Stimulated activated CD8-positive, alpha-beta memory T cell treated with anti-CD3 and anti-CD28 coated beads, Interleukin-15, amount 100 ng/mL, for 48 hours (primary cell): ENCODE results near the gene MYZAP.

Experiments used
- DNase-seq, 2 donors: peaks; one replicate each; pipeline ENCODE4 v3.0.0-alpha.2; 2020; ENCODE audit warnings: low read depth in 2 of 2

MYZAP gene

DNA sequence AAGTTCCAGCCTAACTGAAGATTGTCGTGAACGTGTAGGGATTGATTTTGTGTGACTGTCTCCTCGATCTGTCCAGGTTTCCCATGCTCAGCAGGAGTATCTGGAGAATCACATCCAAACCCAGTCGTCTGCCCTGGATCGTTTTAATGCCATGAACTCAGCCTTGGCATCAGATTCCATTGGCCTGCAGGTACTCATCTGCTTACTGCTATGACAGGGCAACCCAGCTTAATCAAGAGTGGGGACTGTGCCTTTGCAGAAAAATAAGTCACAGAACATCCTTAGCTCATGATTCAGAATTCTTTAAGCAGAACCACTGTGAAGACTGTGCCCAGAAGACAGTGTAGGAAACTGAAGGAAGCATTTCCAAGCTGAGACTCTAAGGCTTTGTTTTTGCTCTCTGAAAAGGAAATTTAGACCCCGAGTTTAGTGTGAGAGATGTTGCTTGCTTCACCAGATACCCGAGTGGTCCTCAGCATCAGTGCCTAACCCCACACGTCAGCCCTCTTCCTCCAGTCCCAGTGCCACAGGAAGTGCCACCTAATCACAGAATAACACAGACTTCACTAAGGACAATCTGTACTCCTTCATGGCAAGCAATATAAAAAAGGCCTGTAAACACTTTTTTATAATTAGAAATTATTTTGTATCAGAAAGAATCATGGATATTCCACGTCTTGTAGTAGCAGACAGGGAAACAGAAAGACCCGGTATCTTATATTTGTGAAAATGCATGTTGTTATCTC, 34.2 kb downstream of the MYZAP start:
- no peak for DNase-seq

DNA sequence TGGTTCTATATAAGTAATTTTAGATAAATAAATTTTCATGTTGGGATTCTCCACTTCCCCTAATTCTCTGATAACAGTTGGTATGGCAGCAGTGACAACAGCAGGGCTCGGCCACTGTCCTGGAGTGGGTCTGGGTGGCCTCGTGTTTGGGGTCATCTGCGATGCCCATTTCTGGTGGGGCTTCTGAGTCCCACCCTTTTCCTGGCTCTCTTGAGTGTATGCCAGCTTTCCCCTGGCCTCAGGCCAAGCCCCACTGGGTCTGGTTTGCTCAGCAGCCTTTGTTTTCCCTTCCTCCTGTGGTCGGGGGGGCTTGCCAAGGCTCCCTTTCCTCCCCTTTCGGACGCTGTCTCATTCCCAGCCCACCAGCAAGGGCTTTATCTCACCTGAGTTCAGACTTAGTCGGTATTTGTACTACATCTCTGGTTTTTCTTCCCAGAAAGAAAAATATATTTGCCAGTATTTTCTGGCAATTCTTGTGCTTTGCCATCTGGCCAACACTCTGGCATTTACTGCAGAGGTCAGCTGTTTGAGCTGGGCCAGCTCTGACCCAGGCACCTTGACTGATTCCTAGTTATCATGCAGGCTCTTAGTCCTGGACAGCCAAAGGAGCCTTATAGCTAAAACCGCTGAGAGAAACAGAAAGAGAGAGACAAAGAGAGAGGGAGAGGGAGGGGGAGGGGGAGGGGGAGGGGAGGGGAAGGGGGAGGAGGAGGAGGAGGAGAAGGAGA, 35.2 kb downstream of the MYZAP start:
- DNase-seq, result no peak

DNA sequence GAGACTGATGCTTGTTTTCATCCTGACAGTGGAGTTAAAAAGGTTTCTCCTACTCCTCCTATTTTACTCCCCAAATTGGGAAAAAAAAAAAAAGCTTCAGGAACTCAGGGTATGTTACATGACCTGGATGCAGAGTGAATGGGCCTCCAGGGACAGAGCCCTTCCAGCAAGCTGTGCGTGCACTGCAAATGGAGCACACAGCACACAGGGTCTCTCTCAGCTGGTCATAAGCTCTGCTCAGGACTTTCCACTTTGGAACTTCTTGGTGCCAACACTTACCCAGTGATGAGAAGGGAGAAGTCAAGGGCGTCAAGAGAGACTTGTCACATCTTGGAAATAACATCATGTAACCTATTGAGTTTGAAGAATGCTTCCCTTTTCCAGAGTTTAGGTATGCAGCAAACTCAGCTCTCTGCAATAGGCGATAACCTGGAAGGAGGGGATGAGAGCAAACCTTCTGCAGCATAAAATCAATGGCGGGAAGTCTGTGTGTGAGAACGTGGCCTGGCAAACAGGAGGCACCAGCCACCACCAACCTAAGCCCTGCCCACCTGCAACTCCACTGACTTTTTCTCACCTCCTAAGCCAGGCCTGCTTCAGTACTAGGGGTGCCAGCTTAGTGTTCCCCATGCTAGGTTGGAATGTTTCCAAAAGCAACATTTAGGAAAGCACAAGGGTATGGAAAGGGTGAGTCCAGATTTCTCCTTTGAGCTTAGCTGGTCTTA, 39.8 kb downstream of the MYZAP start:
- no peak for DNase-seq

DNA sequence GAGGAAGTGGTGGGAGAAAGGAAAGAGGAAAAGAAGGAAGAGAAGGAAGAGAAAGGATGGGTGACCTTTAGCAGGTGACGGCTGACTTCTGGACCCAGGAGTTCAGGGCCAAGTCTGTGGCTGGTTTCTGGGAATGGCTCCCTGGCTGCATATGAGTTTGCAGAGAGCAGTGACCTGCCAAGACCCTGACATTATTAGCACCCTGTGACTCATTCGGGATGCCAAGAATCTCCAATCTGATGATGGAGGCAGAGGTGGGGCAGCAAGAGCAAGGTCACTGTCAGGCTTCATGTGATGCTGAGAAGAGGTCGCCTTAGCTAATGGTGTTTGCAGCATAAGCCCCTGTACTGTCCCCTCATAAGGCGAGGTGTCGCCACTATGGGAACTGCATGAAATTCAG, 42.6 kb downstream of the MYZAP start:
- no peak for DNase-seq

DNA sequence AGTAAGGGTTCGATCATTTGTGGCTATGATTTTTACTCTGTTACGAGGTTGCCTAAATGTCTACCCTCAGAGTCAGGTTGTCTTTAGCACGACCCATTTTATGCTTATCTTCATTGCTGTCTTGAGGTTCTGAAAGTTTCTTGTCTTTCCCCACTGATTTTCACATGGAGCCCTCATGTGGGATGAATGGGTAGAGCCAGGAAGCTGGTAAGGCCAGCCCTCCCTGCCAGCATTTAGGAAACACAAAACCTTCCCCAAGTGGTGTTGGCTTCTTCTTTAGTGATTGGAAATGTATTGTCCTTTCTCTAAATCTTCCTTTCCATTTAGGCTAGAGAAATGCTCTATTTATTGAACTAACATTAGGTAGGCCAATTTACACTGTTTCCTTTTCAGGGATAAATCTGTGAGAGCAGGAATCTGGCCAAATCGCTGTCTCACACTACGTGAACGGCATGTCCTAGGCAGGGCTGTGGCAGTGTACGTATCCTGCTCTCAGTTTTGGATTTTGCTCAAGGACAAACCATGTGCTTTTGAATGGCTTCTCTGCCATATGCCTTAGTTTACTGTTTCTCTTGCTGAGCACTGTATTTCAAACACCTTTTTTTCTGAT, 43.7 kb downstream of the MYZAP start:
- DNase-seq, result no peak

DNA sequence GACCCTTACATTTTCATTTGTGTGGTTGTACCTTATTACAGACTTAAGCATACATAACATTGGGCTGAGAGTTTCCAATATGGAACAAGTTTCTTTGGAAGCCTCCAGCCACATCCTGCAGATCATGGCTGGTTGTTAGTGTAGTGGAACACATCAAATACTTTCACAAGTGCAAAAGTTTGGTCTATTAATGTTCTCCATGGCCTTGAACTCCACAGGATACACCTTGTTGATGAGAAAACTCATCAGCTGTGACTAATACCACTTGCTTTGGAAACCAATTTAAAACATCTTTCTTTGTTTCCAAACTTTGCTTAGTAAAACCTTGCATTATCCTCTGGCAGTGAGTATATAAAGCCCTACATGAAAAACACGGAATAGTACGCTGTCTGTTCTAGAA, 46.1 kb downstream of the MYZAP start:
- DNase-seq, result no peak

DNA sequence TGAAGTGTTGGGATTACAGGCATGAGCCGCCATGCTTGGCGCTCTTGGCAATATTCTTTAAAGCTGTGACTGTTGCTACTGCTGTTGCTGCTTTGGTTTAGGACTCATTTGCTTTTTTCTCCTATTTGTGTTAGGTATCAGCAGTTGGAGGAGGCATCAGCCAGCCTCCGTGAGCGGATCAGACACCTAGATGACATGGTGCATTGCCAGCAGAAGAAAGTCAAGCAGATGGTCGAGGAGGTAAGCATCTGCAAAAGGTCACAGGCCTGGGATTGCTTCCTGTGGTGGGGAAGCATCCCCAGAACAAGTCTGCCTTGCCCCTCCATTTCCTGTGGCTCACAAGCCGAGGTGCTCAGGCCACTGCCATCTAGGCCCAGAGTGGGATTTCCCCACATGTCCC, 47.6 kb downstream of the MYZAP start:
- DNase-seq, result no peak

DNA sequence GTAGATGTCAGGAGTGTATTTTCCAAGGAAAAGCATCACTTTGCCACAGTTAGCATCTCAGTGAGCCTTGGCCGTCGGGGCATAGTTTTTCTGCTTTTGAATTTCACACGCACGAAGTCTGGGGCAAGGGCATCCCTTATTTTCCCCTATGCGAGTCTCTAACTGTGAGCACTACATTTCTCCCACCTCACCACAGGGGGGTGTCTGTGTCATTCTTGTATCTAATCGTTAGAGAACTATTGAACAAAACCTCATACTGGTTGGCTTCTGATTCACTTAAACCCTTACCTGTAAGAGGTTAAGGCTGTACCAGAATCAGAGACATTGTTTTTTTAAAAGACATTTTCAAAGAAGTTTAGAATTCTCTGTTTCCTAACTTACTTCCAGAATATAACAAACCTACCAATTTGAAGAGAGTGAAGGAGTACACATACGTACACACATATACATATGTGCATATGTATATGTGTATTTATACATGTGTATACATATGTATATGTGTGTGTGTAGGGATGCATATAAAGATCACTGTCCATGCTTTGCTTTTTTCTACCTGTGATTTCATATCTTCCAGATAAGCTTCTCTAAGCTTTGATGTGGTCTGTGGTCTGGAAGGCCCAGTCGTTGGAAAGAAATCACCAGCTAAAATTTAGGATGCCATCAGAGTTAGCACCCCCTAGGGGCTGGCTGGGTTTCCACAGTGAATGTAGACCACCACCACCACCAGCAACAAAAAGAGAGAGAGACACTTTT, 49.4 kb downstream of the MYZAP start:
- no peak for DNase-seq

DNA sequence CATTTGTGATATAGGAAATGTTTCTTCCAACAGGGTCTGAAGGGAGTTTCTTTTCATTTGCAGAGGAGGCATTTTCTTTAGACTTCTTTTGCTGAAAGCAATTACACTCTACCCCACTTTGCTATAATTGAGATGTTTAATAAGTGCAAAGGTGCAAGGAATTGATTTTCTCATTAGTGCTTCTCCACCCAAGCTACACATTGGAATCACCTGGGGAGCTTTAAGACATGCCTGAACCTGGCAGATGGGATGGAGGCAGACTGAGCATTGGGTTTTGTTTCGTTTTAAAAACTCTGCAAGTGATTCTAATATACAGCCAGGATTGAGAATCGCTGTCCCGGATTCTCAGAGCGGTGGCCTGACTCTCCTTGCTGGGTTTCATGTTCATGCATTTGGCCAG, 52.1 kb downstream of the MYZAP start:
- no peak for DNase-seq

DNA sequence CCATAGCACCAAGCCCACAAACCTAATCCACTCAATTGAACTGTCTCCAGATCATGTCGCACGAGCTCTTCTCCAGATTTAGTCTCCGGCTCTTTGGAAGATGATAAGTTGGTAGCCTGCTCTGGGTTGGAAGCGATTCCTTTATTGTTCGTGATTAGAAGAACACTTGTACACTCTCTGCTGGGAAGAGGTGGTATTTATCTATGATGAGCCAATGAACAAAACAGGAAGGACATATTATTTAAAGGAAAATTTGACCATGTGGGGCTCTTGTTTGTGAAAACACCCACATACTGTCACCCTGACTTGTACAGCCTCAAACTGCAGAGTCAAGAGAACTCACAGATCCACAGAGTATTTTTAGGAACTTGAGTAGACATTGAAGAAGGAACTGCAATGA, 54.4 kb downstream of the MYZAP start:
- DNase-seq, result no peak

DNA sequence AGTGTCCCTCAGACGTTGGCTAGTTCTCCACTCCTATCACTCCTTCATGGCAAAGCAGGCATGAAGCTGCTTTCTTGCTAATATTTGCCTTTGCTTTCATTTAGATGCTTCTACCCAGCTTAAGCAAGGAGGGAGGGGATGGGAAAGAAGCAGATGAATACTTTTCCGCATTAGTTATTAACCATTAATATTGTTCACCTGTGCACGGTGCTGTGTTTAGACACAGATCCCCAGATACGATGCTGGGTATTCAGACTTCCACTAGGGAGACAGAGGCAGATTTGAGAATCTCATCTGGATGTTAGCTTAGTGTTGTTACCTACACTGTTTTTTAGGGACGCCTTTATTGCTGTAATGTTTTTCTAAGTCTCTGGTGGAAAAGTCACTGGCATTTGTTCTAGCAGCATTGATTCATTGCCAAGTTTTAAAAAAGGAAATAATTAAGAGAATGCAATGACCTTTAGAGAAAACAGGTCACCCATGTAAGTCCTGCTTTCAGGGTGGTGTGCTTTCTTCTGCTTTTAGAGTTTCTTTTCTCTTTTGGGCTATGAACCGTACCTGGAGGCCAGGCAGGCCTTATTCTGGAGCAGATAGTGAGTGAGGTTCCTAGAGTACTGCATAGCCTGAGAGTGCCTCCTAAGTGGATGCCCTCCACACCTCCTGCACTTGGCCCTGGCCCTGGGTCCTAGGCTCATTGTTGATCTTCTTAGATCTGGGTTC, 55.5 kb downstream of the MYZAP start:
- DNase-seq, result no peak

DNA sequence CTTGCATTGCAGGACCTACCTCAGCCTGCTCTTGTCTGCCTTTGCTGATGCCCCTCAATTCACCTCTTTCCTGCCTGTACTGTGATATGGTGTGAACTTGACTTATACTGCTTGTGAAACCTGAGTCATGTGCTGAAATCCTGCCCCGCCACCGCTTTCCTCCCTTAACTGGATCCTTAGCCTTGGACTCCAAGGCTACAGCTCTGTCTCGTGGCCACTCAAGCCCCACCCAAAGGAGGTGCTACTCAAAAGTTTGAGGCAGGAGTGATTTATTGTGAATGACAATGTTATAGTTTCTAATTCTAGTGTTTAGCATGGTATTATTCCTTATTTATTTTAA, 56.1 kb downstream of the MYZAP start:
- DNase-seq, result no peak

DNA sequence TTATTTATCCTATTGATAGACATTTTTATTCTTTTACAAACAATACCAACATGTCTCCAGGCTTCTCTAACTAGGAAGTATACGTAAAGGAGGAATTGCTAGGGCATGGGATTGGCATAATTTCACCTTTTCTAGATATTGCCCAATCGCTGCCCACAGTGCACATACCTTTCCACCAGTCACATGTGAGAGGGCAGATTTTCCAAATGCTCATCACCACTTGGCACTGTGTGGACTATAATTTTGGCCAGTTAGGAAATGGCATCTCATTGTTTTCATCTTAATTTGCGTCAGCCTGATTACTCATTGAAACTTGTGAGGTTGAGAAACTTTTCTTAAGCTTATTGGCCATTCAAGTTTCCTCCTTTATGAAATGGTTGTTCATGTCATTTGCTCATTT, 57.4 kb downstream of the MYZAP start:
- no peak for DNase-seq

DNA sequence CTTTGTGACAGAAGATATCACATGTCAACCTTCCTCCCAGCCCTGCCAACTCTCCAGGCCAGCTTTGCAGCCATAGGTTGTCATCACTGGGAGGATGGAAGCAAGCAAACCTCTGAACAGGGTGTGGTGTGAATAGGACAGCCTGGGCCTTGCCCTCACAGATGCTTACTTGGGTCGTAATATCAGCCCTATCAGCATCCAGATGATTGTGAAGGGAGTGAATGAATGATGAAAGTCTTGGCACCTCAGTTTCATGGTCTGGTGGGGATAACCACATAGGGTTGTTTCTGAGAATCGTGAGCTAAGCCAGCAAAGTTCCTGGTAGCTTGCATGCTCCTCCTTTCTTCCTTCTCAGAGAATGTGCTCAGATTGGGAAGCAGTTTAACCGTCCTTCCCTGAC, 59.7 kb downstream of the MYZAP start:
- no peak for DNase-seq

DNA sequence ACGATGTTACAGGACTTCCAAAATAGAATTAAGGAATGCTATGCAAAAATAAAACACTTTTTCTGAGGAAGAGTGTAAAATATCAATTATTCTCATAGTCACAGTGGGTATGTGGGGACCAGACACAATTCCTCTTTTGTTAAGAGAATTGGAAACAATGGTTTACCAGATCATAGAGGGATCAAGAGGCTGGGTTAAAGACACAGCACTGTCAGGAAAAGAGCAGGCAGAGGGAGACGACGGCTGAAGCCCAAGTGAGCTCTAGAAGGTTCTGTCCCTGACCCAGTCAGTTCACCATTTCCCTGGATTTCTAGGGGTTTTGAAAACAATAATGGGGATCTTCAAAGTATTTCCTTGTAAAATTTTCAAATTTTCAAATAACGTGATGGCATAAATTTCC, 60.8 kb downstream of the MYZAP start:
- DNase-seq, result no peak

DNA sequence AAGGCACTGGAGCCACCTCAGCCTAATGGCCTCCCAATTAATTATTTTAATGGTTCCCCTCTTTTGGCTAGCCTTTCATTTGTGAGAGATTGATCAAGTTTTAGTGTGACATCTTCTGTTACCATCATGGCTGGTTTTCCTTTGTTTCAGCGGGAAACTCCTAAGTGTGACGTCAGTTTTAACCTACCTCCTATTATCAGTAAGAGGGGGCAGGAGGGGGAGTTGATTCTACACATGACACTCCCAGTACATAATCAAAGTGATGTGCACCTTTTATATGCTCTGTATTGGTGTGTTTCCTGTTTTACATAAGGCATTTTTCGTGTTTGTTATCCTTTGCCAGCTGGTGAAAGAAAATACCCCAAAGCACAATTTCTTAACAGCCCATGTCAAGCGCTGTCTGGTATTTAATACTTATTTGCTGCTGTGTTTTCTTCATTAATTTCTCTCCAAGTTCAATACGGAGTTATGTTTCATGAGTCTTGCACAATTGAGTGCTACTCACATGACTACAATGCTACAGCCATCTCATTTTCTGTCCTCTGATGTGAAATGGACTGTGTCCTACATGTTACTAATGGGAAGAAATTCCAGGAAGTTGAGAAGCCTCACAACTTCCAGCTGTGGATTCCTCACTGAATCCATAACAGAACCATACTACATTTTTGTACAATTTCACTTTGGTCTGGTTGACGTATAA, 62.6 kb downstream of the MYZAP start:
- DNase-seq, result no peak

DNA sequence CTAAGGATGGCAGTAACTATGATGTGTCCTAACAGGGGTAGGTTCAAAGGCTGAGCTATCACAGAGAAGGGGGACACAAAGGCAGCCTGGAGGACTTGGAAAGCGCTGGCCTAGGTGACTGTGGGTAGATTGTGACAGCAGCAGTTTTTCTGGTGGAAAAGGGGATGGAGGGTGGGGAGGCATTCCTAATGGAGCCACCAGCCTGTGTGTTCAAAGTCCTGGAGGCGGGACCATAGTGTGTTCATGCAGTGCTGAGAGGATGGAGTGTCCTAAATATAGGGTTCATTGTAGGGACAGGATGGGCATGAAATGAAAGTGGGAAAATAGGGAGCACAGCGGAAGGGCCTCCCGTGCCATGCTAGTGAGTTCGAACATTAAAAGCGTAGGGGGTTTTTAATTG, 63.3 kb downstream of the MYZAP start:
- no peak for DNase-seq

DNA sequence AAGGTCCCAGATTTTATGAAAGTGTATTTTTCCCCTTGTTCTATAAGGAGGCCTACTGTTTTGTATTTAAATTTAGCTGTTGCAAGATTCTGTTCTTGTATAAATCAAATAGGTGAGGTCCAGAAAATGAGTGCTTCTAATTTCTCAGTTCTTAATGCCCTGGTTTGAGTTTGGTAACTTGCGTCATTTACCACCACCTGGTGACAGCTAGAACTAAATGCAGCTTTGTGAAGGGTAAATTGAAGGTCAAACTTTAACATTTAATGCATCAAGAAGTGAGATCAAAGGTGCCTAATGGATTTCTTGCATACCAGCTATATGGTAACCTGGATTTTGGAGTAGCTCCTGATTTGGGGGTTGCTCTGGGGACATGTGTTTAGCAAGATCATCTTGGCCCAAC, 64.1 kb downstream of the MYZAP start:
- DNase-seq, result no peak

DNA sequence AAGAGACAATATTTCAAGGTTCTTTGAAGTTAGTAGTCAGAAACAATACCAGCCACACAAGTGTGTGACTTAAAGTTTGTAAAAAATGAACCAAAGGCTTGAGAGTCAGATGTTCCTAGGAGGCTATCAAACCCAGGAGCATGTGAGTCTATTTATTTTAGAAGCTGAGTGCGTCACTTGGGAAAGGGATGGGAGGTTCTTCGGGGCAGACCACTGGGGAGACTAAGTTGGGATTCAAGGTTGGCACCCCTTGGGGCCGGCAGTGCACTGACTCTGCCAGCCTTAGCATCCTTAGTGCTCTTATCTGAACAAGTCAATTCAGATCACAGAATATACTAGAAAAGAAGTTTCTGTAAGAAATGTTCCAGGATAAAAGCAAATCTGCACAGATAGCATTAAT, 64.7 kb downstream of the MYZAP start:
- DNase-seq, result no peak

DNA sequence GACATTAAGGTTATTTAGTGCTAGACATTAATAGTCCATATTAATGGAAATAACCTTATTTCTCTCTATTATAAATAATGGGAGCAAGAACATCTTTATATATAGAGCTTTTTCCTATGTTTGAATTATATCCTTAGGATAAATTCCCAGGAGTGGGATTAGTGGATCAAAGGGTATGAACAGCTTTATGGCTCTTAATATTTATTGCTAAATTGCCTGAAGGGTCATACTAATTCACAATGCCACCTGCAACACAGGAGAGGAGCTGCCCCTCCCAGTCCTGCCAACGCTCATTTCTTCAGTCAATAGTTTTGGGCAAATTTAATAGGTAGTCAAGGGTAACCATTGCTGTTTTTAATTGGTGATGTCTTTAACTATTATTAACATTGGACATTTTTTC, 65.9 kb downstream of the MYZAP start:
- DNase-seq, result no peak
